Dermis microvascular lymphatic vessel endothelial cell (primary cell): ENCODE results near the gene HCRT. TPM values are rescaled to one million over a fixed set of nuclear protein-coding genes. Genes with fewer than 3 reads are reported as not detected.
"Not testable (repeated sequence)": the region's sequence is repeated elsewhere in the genome, so short reads cannot be mapped to it uniquely, and the experiment has no call there.

Experiments
- DNase-seq, 2 donors: peaks; one replicate each; pipeline versions ENCODE4 v3.0.0 to v3.0.0-alpha.2; 2010; ENCODE audit warnings: low read depth in 2 of 2
- total RNA-seq: library from RNA; depleted of rRNA; stranded (reverse); fragments of >200 nt; gene quantifications from 2 replicates; pipeline ENCODE4 v1.2.1, GENCODE V29; 2014

Gene HCRT
- total RNA-seq, 1 donor from 2014 or later = not detected

GRCh38 chr17:42141382-42141781, 43.9 kb downstream of the HCRT start:
- DNase-seq = no peak

DNA sequence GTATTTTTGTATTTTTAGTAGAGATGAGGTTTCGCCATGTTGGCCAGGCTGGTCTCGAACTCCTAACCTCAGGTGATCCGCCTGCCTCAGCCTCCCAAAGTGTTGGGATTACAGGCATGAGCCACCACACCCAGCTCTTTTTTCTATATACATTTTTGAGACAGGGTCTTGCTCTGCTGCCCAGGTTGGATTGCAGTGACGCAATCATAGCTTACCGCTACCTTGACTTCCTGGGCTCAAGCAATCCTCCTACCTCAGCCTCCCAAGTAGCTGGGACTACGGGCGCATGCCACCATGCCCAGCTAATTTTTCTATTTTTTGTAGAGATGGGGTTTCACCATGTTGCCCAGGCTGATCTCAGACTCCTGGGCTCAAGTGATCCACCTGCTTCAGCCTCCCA, 44.6 kb downstream of the HCRT start:
- DNase-seq = not testable (repeated sequence)

- no peak for DNase-seq
Measured at GRCh38 chr17:42138749-42139492, 46.3 kb downstream of the HCRT start.

- DNase-seq = no peak
Measured at GRCh38 chr17:42136654-42137051, 48.6 kb downstream of the HCRT start.

- peak; percentile 86 to 95 for DNase-seq
Measured at GRCh38 chr17:42135664-42136653, 49.3 kb downstream of the HCRT start.

DNA sequence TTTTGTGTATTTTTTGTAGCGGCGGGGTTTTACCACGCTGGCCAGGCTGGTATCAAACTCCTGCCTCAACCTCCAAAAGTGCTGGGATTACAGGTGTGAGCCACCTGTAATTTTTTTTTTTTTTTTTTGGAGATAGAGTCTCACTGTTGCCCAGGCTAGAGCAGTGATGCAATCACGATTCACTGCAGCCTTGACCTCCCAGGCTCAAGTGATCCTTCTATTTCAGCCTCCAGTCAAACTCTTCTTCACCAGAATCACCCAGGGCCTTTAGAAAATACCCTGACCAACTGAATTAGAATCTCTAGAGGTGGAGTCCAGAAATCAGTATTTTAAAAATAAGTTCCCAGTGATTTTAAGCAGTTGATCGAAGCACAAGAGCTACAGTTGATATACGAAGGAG, 50.1 kb downstream of the HCRT start:
- DNase-seq = no peak

Other genes starting within 250 kb of the HCRT start
- gene CNP, start 218.7 kb downstream of the HCRT start, total RNA-seq = 46.1 and 63.1 TPM in 2 replicates
- gene DNAJC7, start 168.0 kb downstream of the HCRT start, total RNA-seq = 56.9 and 59.8 TPM in 2 replicates
- gene NKIRAS2, start 165.4 kb downstream of the HCRT start, total RNA-seq = 32.2 and 45.9 TPM in 2 replicates
- gene C17orf113, start 134.9 kb downstream of the HCRT start, total RNA-seq = 0.13 and 0.25 TPM in 2 replicates
- gene ZNF385C, start 87.0 kb downstream of the HCRT start, total RNA-seq = under 0.01 TPM in 1 of 2 replicates, not detected in the other
- gene DHX58, start 72.7 kb downstream of the HCRT start, total RNA-seq = 3.5 TPM in 2 replicates
- 4.5 and 10.0 TPM in 2 replicates for gene KAT2A, start 64.1 kb downstream of the HCRT start, total RNA-seq
- gene HSPB9, start 62.6 kb downstream of the HCRT start, total RNA-seq = under 0.01 TPM in 1 of 2 replicates, not detected in the other
- 69.6 and 135 TPM in 2 replicates for gene RAB5C, start 30.5 kb downstream of the HCRT start, total RNA-seq
- under 0.01 and 0.13 TPM in 2 replicates for gene KCNH4, start 4.3 kb downstream of the HCRT start, total RNA-seq
- 12.1 and 27.6 TPM in 2 replicates for gene GHDC, start 9.0 kb upstream of the HCRT start, total RNA-seq
- 25.2 and 31.5 TPM in 2 replicates for gene STAT5B, start 90.9 kb upstream of the HCRT start, total RNA-seq
- gene STAT5A, start 103.0 kb upstream of the HCRT start, total RNA-seq = 41.8 and 45.9 TPM in 2 replicates
- gene STAT3, start 203.0 kb upstream of the HCRT start, total RNA-seq = 68.8 and 99.2 TPM in 2 replicates
- gene CAVIN1, start 237.8 kb upstream of the HCRT start, total RNA-seq = 362 and 404 TPM in 2 replicates